ENCODE results near the gene GIGYF2.

GIGYF2 gene

DNA sequence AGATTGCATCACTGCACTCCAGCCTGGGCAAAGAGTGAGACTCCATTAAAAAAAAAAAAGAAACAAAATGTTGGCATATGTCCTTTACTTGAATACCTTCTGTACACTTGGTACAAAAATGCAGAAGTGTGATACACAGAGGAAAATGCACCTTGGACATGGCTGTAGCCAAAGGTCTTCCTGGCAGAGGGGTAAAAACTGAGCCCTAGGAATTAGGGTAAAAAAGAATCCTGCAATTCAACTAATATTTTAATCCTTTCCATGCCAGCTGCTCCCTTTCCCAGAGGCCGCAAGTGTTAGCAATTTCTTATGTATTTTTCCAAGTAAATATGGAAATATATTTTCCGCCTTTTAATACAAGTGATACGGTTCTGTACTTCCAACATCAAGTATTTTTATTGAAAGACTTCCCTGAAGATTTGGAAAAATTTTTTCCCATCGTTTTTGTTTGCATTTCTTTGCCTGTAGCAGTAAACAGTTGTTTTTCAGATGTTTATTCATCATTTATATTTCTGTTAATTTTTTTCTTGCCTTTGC, 53.1 kb downstream of the GIGYF2 start:
- no peak overlapping the region for H3K4me3 ChIP-seq (ENCODE audit: low read length)
- no peak for DNase-seq (ENCODE audit: low read depth)
- TF ChIP-seq, protein P1, sequence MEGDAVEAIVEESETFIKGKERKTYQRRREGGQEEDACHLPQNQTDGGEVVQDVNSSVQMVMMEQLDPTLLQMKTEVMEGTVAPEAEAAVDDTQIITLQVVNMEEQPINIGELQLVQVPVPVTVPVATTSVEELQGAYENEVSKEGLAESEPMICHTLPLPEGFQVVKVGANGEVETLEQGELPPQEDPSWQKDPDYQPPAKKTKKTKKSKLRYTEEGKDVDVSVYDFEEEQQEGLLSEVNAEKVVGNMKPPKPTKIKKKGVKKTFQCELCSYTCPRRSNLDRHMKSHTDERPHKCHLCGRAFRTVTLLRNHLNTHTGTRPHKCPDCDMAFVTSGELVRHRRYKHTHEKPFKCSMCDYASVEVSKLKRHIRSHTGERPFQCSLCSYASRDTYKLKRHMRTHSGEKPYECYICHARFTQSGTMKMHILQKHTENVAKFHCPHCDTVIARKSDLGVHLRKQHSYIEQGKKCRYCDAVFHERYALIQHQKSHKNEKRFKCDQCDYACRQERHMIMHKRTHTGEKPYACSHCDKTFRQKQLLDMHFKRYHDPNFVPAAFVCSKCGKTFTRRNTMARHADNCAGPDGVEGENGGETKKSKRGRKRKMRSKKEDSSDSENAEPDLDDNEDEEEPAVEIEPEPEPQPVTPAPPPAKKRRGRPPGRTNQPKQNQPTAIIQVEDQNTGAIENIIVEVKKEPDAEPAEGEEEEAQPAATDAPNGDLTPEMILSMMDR (conservative IDR thresholded peaks at IDR 0.05; ENCODE audit: low read depth, low read length) = no peak

DNA sequence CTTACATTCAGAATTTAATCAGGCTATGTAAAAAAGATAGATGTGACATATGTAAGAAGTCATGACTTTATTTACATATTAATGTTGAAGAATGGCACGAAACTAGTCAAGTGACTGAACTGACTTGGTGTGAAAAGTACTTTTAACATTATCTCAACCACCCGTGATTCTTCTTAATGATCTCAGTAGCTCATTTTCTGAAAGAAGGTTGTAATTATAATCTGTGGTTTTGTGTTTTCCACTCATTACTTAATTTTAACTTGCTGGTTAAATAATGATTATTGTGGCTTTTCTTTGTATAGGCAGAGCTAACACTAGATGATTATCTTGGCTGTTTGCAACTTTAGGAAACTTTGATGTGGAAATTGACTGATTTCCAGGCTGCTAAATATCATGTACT, 60.8 kb downstream of the GIGYF2 start:
- TF ChIP-seq, protein P1 (conservative IDR thresholded peaks at IDR 0.05; ENCODE audit: low read depth, low read length) = no peak
- H3K4me3 ChIP-seq (ENCODE audit: low read length) = no peak overlapping the region
- DNase-seq (ENCODE audit: low read depth) = peak; percentile 9

DNA sequence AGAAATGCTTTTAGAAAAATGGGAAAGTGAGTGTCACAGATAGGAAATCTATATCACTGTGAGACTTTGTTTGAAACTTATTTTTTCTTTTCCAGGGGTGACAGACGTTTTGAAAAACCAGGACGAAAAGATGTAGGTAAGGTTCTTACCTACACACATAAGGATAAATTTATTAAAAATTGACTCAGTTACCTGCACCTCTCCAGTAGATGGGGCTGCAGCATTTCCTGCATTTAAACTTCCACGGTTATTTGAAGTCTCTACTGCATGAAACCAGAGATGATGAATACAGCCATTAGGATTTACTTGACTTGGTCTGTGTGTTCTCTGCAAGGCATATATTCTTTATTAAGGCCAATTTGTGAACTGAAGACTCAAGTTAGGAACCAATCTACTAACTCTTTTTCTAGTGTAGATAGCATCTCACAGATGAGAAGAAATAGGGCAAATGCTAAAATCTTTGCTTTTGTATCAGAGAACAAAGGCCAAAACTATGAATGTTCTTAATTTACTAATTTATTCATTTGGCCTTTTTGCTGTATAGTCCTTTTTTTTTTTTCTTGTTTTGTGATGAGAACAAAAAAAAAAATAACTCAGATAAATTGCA, 64.3 kb downstream of the GIGYF2 start:
- DNase-seq (ENCODE audit: low read depth) = peak; percentile 17
- H3K4me3 ChIP-seq (ENCODE audit: low read length) = no peak overlapping the region
- TF ChIP-seq, protein P1 (conservative IDR thresholded peaks at IDR 0.05; ENCODE audit: low read depth, low read length) = peak; percentile 78

DNA sequence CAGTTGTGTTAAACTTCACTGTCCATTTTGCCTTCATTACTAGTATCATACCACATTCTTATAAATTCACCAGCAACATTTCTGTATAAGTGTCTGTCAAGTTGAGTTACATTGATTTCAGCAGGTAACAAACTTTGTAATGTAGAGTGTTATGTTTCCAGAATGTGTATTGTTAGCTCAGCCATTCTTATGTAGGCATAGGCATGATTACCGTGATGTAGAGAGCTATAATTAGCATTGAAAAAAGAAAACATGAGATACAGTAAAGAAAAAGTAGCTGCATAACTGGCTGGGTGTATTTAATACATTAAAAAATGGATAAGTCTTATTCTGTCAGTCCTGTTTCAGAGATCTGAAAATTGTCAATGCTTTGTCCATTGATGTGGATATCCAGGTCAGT, 70.7 kb downstream of the GIGYF2 start:
- no peak overlapping the region for H3K4me3 ChIP-seq (ENCODE audit: low read length)
- no peak for DNase-seq (ENCODE audit: low read depth)
- TF ChIP-seq, protein P1 (conservative IDR thresholded peaks at IDR 0.05; ENCODE audit: low read depth, low read length) = no peak

DNA sequence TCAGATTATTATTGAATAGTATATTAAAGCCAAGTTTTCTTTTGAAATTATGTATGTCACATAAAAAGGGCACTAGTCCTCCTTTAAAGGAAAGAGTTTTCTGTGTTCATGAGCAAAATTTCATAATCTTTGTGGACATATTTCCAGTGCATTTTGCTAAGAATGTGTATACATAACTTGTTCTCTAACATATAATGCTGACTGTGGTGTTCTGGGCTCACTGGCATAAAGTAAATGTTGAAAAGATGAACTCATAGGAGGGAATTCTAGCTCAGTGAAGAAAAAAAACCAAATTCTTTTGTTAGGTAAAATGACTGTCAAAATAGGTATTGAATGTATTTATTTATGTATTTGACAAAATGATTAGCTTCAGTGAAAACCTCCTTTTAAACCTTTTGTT, 73.1 kb downstream of the GIGYF2 start:
- DNase-seq (ENCODE audit: low read depth) = no peak

DNA sequence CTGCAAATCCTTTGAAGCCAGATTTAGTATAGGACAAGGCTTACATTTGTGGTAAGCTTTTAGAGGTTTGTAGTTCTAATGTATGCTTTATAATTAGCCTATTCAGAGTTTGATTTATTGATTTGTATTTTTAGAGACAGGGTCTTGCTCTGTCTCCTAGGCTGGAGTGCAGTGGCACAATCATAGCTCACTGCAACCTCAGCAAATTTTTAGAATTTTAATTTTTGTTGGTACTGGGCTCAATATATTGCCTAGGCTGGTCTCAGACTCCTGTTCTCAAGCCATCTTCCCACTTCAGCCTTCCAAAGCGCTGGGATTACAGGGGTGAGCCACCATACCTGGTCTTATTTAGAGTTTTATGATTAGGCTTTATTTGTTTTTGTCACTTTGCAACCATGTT, 74.7 kb downstream of the GIGYF2 start:
- TF ChIP-seq, protein P1 (conservative IDR thresholded peaks at IDR 0.05; ENCODE audit: low read depth, low read length) = no peak
- DNase-seq (ENCODE audit: low read depth) = no peak

More for the DNA sequence above, 73.1 kb downstream of the GIGYF2 start:
- TF ChIP-seq, protein P1 (conservative IDR thresholded peaks at IDR 0.05; ENCODE audit: low read depth, low read length) = no peak
- H3K4me3 ChIP-seq (ENCODE audit: low read length) = no peak overlapping the region

DNA sequence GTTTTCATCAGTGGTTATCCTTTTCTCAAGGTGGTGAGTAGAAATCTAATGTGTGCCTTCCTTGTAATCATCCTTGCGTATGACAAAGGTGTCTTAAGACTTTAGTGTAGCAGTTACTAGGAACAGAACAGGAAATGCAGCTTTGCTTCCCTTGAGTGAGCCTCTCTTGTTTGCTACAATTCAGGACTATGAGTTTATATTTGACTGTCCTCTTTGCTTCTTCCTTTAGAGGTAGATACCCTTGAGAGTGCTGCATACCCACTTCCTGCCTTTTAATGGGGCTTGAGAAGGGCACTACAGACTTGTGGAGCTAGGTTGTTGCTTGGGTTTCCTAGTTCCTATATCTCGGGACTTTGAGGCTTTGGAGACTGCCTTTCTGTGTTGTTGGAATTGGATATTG, 75.4 kb downstream of the GIGYF2 start:
- TF ChIP-seq, protein P1 (conservative IDR thresholded peaks at IDR 0.05; ENCODE audit: low read depth, low read length) = no peak
- H3K4me3 ChIP-seq (ENCODE audit: low read length) = no peak overlapping the region
- no peak for DNase-seq (ENCODE audit: low read depth)

More for the DNA sequence above, 74.7 kb downstream of the GIGYF2 start:
- H3K4me3 ChIP-seq (ENCODE audit: low read length) = no peak overlapping the region
